Right atrium auricular region (tissue), 2 donors: Measurements from ENCODE around the gene OVOL3. TPM values are rescaled to one million over a fixed set of nuclear protein-coding genes. Genes with fewer than 3 reads are reported as not detected.
A peak's percentile ranks its signal among the peaks of the same experiment; 100 is the strongest.
"Not testable (repeated sequence)": the region's sequence is repeated elsewhere in the genome, so short reads cannot be mapped to it uniquely, and the experiment has no call there.

ENCODE experiments used
- DNase-seq: peaks from one replicate; pipeline ENCODE4 v3.0.0-alpha.2; 2019; ENCODE audit warnings: low spot score
- H3K27ac ChIP-seq, 2 donors: fragments of 200-600 bp; sonication (generic); 1 replicate in 1 of 2; 2 replicates in 1 of 2; pipeline ENCODE4 v1.5.1; 2016 to 2019
- H3K27me3 ChIP-seq, 2 donors: fragments of 200-600 bp; sonication (generic); one replicate each; pipeline versions ENCODE4 v1.5.1 to v1.6.0; 2017 to 2019
- H3K36me3 ChIP-seq: fragments of 200-600 bp; sonication (generic); one replicate; pipeline ENCODE4 v1.5.1; 2016
- H3K4me1 ChIP-seq, 2 donors: fragments of 200-600 bp; sonication (generic); one replicate each; pipeline versions ENCODE4 v1.5.1 to v1.6.0; 2017 to 2019
- H3K4me3 ChIP-seq, 2 donors: fragments of 200-600 bp; sonication (generic); 1 replicate in 1 of 2; 2 replicates in 1 of 2; pipeline ENCODE4 v1.5.1; 2017 to 2019; ENCODE audit warnings: mild to moderate bottlenecking in 1 of 2, moderate library complexity in 1 of 2
- H3K9me3 ChIP-seq, 2 donors: fragments of 200-600 bp; sonication (generic); one replicate each; pipeline ENCODE4 v1.5.1; 2019
- total RNA-seq, 2 donors: library from RNA; depleted of rRNA; stranded (reverse); fragments of >200 nt; gene quantifications; one replicate each; pipeline ENCODE4 v1.1.0, GENCODE V29; 2016
- TF ChIP-seq, protein P1 (sequence below), 2 donors: fragments of 200-600 bp; sonication (generic); IDR thresholded peaks; one replicate each; pipeline ENCODE4 v1.5.1; 2019; ENCODE audit warnings: antibody characterized with exemption in 2 of 2

Gene OVOL3
- total RNA-seq, 2 donors from 2014 or later = not detected

- TF ChIP-seq, protein P1, sequence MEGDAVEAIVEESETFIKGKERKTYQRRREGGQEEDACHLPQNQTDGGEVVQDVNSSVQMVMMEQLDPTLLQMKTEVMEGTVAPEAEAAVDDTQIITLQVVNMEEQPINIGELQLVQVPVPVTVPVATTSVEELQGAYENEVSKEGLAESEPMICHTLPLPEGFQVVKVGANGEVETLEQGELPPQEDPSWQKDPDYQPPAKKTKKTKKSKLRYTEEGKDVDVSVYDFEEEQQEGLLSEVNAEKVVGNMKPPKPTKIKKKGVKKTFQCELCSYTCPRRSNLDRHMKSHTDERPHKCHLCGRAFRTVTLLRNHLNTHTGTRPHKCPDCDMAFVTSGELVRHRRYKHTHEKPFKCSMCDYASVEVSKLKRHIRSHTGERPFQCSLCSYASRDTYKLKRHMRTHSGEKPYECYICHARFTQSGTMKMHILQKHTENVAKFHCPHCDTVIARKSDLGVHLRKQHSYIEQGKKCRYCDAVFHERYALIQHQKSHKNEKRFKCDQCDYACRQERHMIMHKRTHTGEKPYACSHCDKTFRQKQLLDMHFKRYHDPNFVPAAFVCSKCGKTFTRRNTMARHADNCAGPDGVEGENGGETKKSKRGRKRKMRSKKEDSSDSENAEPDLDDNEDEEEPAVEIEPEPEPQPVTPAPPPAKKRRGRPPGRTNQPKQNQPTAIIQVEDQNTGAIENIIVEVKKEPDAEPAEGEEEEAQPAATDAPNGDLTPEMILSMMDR (IDR thresholded peaks at IDR 0.05) = no peak
- Histone ChIP-seq H3K36me3 (peaks cover 74% of the 10 kb centered on the region), H3K27me3 (no peaks in the 10 kb centered on the region), H3K9me3 (no peaks in the 10 kb centered on the region), H3K4me1 (peaks cover 0 to 3% of the 10 kb centered on the region in 2 donors), H3K4me3 (no peak overlapping the region), H3K27ac (no peak overlapping the region)
- DNase-seq = no peak
These were observed 10.7 kb downstream of the OVOL3 start for GRCh38 chr19:36121486-36122124.

DNA sequence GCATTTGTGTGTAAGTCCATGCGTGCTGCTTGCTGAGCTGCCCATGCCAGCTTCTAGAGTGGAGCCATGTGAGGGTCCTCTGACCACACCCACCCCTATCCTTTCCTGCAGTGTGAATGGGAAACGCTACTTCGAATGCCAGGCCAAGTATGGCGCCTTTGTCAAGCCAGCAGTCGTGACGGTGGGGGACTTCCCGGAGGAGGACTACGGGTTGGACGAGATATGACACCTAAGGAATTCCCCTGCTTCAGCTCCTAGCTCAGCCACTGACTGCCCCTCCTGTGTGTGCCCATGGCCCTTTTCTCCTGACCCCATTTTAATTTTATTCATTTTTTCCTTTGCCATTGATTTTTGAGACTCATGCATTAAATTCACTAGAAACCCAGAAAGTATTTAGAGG is 14.6 kb downstream of the OVOL3 start:
- peaks cover 0 to 17% of the 10 kb centered on the region in 2 donors for H3K4me1 ChIP-seq
- peaks cover 48% of the 10 kb centered on the region for H3K36me3 ChIP-seq
- no peaks in the 10 kb centered on the region for H3K27me3 ChIP-seq
- H3K9me3 ChIP-seq = no peaks in the 10 kb centered on the region
- TF ChIP-seq, protein P1 (IDR thresholded peaks at IDR 0.05) = no peak
- DNase-seq = no peak
- H3K27ac ChIP-seq = no peak overlapping the region
- H3K4me3 ChIP-seq = no peak overlapping the region

GRCh38 chr19:36128392-36128736 is 17.4 kb downstream of the OVOL3 start:
- no peaks in the 10 kb centered on the region for H3K27me3 ChIP-seq
- TF ChIP-seq, protein P1 (IDR thresholded peaks at IDR 0.05) = no peak
- H3K9me3 ChIP-seq = no peaks in the 10 kb centered on the region
- peak overlapping the region; percentile 86 to 98 for H3K27ac ChIP-seq
- peak overlapping the region; percentile 41 to 54 for H3K4me3 ChIP-seq
- peaks cover 0 to 21% of the 10 kb centered on the region in 2 donors for H3K4me1 ChIP-seq
- DNase-seq = no peak
- H3K36me3 ChIP-seq = peaks cover 24% of the 10 kb centered on the region

DNA sequence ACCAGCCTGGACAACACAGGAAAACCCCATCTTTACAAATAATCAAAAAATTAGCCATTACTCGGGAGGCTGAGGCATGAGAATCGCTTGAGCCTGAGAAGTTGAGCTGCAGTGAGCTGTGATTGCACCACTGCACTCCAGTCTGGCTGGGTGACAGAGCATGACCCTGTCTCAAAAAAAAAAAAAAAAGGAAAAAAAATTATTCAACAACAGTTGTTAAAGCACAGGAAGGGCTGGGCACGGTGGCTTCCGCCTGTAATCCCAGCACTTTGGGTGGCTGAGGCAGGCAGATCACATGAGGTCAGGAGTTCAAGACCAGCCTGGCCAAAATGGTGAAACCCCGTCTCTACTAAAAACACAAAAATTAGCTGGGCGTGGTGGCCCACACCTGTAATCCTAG is 20.3 kb downstream of the OVOL3 start:
- peaks cover 0 to 26% of the 10 kb centered on the region in 2 donors for H3K4me1 ChIP-seq
- H3K27ac ChIP-seq, H3K9me3 ChIP-seq, H3K4me3 ChIP-seq, H3K36me3 ChIP-seq, DNase-seq, H3K27me3 ChIP-seq: not testable (repeated sequence)

DNA sequence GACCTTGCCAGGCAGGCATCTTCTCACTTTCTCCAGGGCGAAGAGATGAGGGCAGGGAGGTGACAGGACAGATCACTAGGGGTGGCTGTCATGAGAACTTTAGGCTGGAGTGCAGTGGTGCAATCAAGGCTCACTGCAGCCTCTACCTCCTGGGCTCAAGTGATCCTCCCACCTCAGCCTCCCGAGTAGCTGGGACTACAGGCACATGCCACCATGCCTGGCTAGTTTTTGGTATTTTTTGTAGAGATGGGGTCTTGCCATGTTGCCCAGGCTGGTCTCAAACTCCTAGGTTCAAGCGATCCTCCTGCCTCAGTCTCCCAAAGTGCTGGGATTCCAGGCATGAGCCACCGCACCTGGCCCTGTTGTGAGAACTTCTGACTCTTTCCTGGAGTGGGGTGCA is 23.9 kb downstream of the OVOL3 start:
- H3K27ac ChIP-seq, DNase-seq: not testable (repeated sequence)

GRCh38 chr19:36136964-36137686 is 26.2 kb downstream of the OVOL3 start:
- H3K27me3 ChIP-seq = no peaks in the 10 kb centered on the region
- peaks cover 4% of the 10 kb centered on the region for H3K36me3 ChIP-seq
- TF ChIP-seq, protein P1 (IDR thresholded peaks at IDR 0.05) = no peak
- no peak overlapping the region for H3K4me3 ChIP-seq
- peaks cover 0 to 33% of the 10 kb centered on the region in 2 donors for H3K4me1 ChIP-seq
- peak overlapping the region; percentile 50 to 61 for H3K27ac ChIP-seq
- DNase-seq = peak; percentile 70
- H3K9me3 ChIP-seq = no peaks in the 10 kb centered on the region

More for the DNA sequence above, 23.9 kb downstream of the OVOL3 start:
- H3K36me3 ChIP-seq, H3K27me3 ChIP-seq, H3K4me3 ChIP-seq, H3K9me3 ChIP-seq: not testable (repeated sequence)
- peaks cover 0 to 27% of the 10 kb centered on the region in 2 donors for H3K4me1 ChIP-seq
